GM13976 (cell line): ENCODE data around the gene MIEN1.
A peak's percentile ranks its signal among the peaks of the same experiment; 100 is the strongest.
"Not testable (repeated sequence)": the region's sequence is repeated elsewhere in the genome, so short reads cannot be mapped to it uniquely, and the experiment has no call there.

ENCODE experiments used
- DNase-seq: peaks from one replicate; pipeline ENCODE4 v3.0.0; 2012; ENCODE audit warnings: low spot score
- CTCF ChIP-seq: IDR thresholded peaks from 2 replicates; pipeline ENCODE4 v1.5.1; 2012; ENCODE audit warnings: borderline replicate concordance, mild to moderate bottlenecking; ENCODE audit not compliant: insufficient read depth; ENCODE audit errors: extremely low read depth, missing control alignments, control extremely low read depth
- in situ Hi-C: fragments of 300-500 bp; cut with MboI; formaldehyde crosslinking; loops from one replicate; pipeline ENCODE4 v1.12.0; 2022; ENCODE audit warnings: low sequenced_read_pairs, mixed read lengths, inconsistent platforms; ENCODE audit not compliant: unreplicated experiment

The MIEN1 gene

GRCh38 chr17:39702901-39703893 is 27.1 kb downstream of the MIEN1 start:
- no peak for TF ChIP-seq CTCF
- in situ Hi-C loops: no loop called here
- DNase-seq: peak; percentile 81

- no peak for TF ChIP-seq CTCF
- in situ Hi-C loops: no loop called here
- DNase-seq: no peak
Measured at GRCh38 chr17:39701784-39702422, 28.4 kb downstream of the MIEN1 start.

GRCh38 chr17:39701012-39701783 is 29.1 kb downstream of the MIEN1 start:
- in situ Hi-C loops: no loop called here
- no peak for TF ChIP-seq CTCF
- DNase-seq: no peak

GRCh38 chr17:39700148-39700987 is 30.0 kb downstream of the MIEN1 start:
- TF ChIP-seq CTCF: no peak
- DNase-seq: no peak
- in situ Hi-C loops: no loop called here

- TF ChIP-seq CTCF: no peak
- DNase-seq: no peak
- in situ Hi-C loops: no loop called here
Measured at GRCh38 chr17:39699818-39700147, 30.5 kb downstream of the MIEN1 start, which contains the start of gene ERBB2. Gene ERBB2, plus strand, starts transcription at chr17:39700064. Its CDS starts 175 bp downstream, at chr17:39700239.

GRCh38 chr17:39699157-39699817 is 31.0 kb downstream of the MIEN1 start:
- DNase-seq, in situ Hi-C loops: not testable (repeated sequence)
